GM12878 (cell line): ENCODE measurements around the gene SLC4A8. TPM values are rescaled to one million over a fixed set of nuclear protein-coding genes. Genes with fewer than 3 reads are reported as not detected.

Source experiments
- ATAC-seq: fragments of 200-7000 bp; cut with Tn5 transposase; 3 replicates; pipeline ENCODE4 v1.9.1; 2020; ENCODE audit warnings: mild to moderate bottlenecking, moderate library complexity
- Bru-seq: library from RNA; stranded (reverse); fragments of 400-500 nt; gene quantifications from one replicate; lab custom pipeline; 2021; lab: Mats Ljungman, UMichigan
- BruChase-seq, 2 experiments: library from RNA; stranded (reverse); fragments of 400-500 nt; gene quantifications; one replicate each; lab custom pipeline; 2021; lab: Mats Ljungman, UMichigan
- BruUV-seq: library from RNA; stranded (reverse); fragments of 400-500 nt; replicated peaks from 2 replicates; lab custom pipeline; 2021; lab: Mats Ljungman, UMichigan
- CTCF ChIA-PET: fragments of 300-600 bp; sonication (Branson Sonifier 250); formaldehyde crosslinking; extraction: SDS; loops from one replicate; lab custom pipeline; 2021; ENCODE audit warnings: inconsistent platforms; lab: Yijun Ruan, JAX
- POLR2A ChIA-PET: fragments of 350-600 bp; formaldehyde crosslinking; extraction: SDS; loops from one replicate; lab custom pipeline; 2021; ENCODE audit warnings: inconsistent platforms; lab: Charles Lee
- RAD21 ChIA-PET: fragments of 300-600 bp; sonication (Branson Sonifier 250); formaldehyde crosslinking; loops from one replicate; lab custom pipeline; 2023; ENCODE audit warnings: antibody characterized with exemption; ENCODE audit not compliant: unreplicated experiment; lab: Charles Lee
- SMC1A ChIA-PET: fragments of 300-600 bp; sonication (Branson Sonifier 250); formaldehyde crosslinking; loops from one replicate; lab custom pipeline; 2023; ENCODE audit not compliant: unreplicated experiment, uncharacterized antibody; lab: Charles Lee
- DNase-seq: peaks from one replicate; pipeline ENCODE4 v3.0.0-alpha.2; 2011; ENCODE audit warnings: low read depth, low spot score
- FAIRE-seq: peaks from 3 replicates; lab custom pipeline; 2011; peaks lifted over from hg19 to GRCh38; lab: Jason Lieb, UNC
- H2AFZ ChIP-seq: 2 replicates; pipeline ENCODE4 v1.6.0; 2011; ENCODE audit warnings: low read depth, low read length, control low read depth; ENCODE audit not compliant: control insufficient read depth
- H3K27ac ChIP-seq: 2 replicates; pipeline ENCODE4 v1.5.1; 2011; ENCODE audit warnings: control low read depth; ENCODE audit not compliant: control insufficient read depth, insufficient read depth
- H3K27me3 ChIP-seq, 2 experiments: replicated peaks in 1 of 2; 2 replicates each; pipeline versions ENCODE4 v1.6.0 to v1.6.1; 2011; ENCODE audit warnings: low read length in 1 of 2; ENCODE audit not compliant: control insufficient read depth in 2 of 2, insufficient read depth in 2 of 2
- H3K36me3 ChIP-seq, 2 experiments: 2 replicates each; pipeline ENCODE4 v1.5.1; 2011; ENCODE audit warnings: low read length in 1 of 2; ENCODE audit not compliant: control insufficient read depth in 2 of 2, insufficient read depth in 2 of 2
- H3K4me1 ChIP-seq: 2 replicates; pipeline ENCODE4 v1.6.1; 2011; ENCODE audit warnings: mild to moderate bottlenecking, low read length, moderate library complexity, mixed read lengths; ENCODE audit not compliant: control insufficient read depth, insufficient read depth
- H3K4me2 ChIP-seq: 2 replicates; pipeline ENCODE4 v1.6.0; 2011; ENCODE audit warnings: control low read depth; ENCODE audit not compliant: control insufficient read depth, insufficient read depth
- H3K4me3 ChIP-seq: fragments of 200-600 bp; sonication (generic); 2 replicates; pipeline ENCODE4 v1.5.1; 2016
- H3K79me2 ChIP-seq: 2 replicates; pipeline ENCODE4 v1.6.0; 2011; ENCODE audit warnings: low read length; ENCODE audit not compliant: control insufficient read depth, insufficient read depth
- H3K9ac ChIP-seq: 2 replicates; pipeline ENCODE4 v1.8.0; 2011; ENCODE audit warnings: low read length, control low read depth, mixed read lengths; ENCODE audit not compliant: control insufficient read depth, insufficient read depth
- H3K9me3 ChIP-seq: replicated peaks from 3 replicates; pipeline ENCODE4 v1.5.1; 2011; ENCODE audit warnings: mild to moderate bottlenecking, low read length; ENCODE audit not compliant: control insufficient read depth, insufficient read depth
- H4K20me1 ChIP-seq: 2 replicates; pipeline ENCODE4 v1.6.0; 2011; ENCODE audit not compliant: control insufficient read depth, insufficient read depth
- EP300 ChIP-seq, 2 experiments: fragments of 150-350 bp in 1 of 2; IDR thresholded peaks; 2 replicates each; pipeline ENCODE4 v1.6.1; 2011 to 2012; ENCODE audit warnings: low read depth in 2 of 2, low read length in 2 of 2, borderline replicate concordance in 1 of 2, improper control_type of control experiment in 1 of 2, inconsistent platforms in 1 of 2; ENCODE audit not compliant: control insufficient read depth in 1 of 2
- GATAD2B ChIP-seq: fragments of 450-650 bp; conservative IDR thresholded peaks from 2 replicates; pipeline ENCODE4 v1.6.1; 2017; ENCODE audit warnings: low read depth, mild to moderate bottlenecking, moderate library complexity
- HCFC1 ChIP-seq: fragments of 150-350 bp; IDR thresholded peaks from 2 replicates; pipeline ENCODE4 v1.6.1; 2014; ENCODE audit warnings: low read length
- JUNB ChIP-seq: IDR thresholded peaks from 2 replicates; pipeline ENCODE4 v1.6.1; 2016; ENCODE audit warnings: antibody characterized with exemption, mild to moderate bottlenecking
- NFXL1 ChIP-seq: fragments of 450-650 bp; IDR thresholded peaks from 2 replicates; pipeline ENCODE4 v1.6.1; 2017; ENCODE audit warnings: antibody characterized with exemption, mild to moderate bottlenecking, borderline replicate concordance
- NFYB ChIP-seq: IDR thresholded peaks from 2 replicates; pipeline ENCODE4 v1.6.1; 2011; ENCODE audit warnings: low read depth, mild to moderate bottlenecking, low read length, improper control_type of control experiment, moderate library complexity; ENCODE audit not compliant: insufficient read depth
- RAD51 ChIP-seq: fragments of 450-650 bp; IDR thresholded peaks from 2 replicates; pipeline ENCODE4 v1.6.1; 2016; ENCODE audit warnings: moderate library complexity, mild to moderate bottlenecking, inconsistent platforms
- SMAD5 ChIP-seq: IDR thresholded peaks from 2 replicates; pipeline ENCODE4 v1.6.1; 2016; ENCODE audit warnings: antibody characterized with exemption, low read depth
- SREBF2 ChIP-seq: IDR thresholded peaks from 2 replicates; pipeline ENCODE4 v1.6.1; 2012; ENCODE audit warnings: mild to moderate bottlenecking, low read length
- TAF1 ChIP-seq: IDR thresholded peaks from 2 replicates; pipeline ENCODE4 v1.6.1; 2011; ENCODE audit warnings: mild to moderate bottlenecking, low read depth, low read length, borderline replicate concordance
- TCF3 ChIP-seq: IDR thresholded peaks from 2 replicates; pipeline ENCODE4 v1.6.1; 2012; ENCODE audit warnings: low read depth, mild to moderate bottlenecking, low read length, borderline replicate concordance; ENCODE audit not compliant: insufficient read depth
- ZNF274 ChIP-seq: IDR thresholded peaks from one replicate; pipeline ENCODE4 v1.8.0; 2011; ENCODE audit not compliant: insufficient read length, insufficient read depth
- WGBS: methylation state at CpG from one replicate; pipeline ENCODE4 v1.1.6; 2016; ENCODE audit warnings: low lambda C conversion rate; ENCODE audit not compliant: insufficient replicate concordance, insufficient coverage; ENCODE audit errors: missing lambda C conversion rate; 5-methylcytosine and 5-hydroxymethylcytosine counted together
- in situ Hi-C: fragments of 300-500 bp; cut with MboI; formaldehyde crosslinking; loops from 9 replicates; pipeline ENCODE4 v1.14.3; 2018; ENCODE audit warnings: mixed read lengths
- intact Hi-C: fragments of 100-400 bp; cut with micrococcal nuclease; formaldehyde crosslinking; loops from one replicate; pipeline ENCODE4 v1.14.2; 2022; ENCODE audit not compliant: unreplicated experiment
- long read RNA-seq, 2 experiments: library from polyadenylated mRNA; unstranded; transcript quantifications; one replicate each; pipeline ENCODE4 v2.0.0, GENCODE V29; 2019 to 2020
- polyA minus RNA-seq, 3 experiments: library from RNA; depleted of rRNA, polyadenylated mRNA; stranded (reverse); fragments of >200 nt; gene quantifications; 2 replicates each; pipeline ENCODE4 v1.2.3, GENCODE V29; 2011
- polyA plus RNA-seq, 11 experiments: library from polyadenylated mRNA; depleted of rRNA in 4 of 11; unstranded in 6 of 11; stranded (reverse) in 5 of 11; fragments of >200 nt; fragmentation: Nextera tagmentation in 4 of 11; fragmentation: Illumina TruSeq in 1 of 11; extraction: Ambion mirVana in 4 of 11; extraction: Trizol in 1 of 11; gene quantifications; 1 replicate in 1 of 11; 2 replicates in 10 of 11; pipeline versions ENCODE4 v1.2.1 to v1.2.3, GENCODE V29; 2011 to 2016; ENCODE audit warnings: inconsistent platforms in 2 of 11, missing spikeins in 2 of 11, low read depth in 1 of 11
- total RNA-seq, 4 experiments: library from RNA; depleted of rRNA in 3 of 4; stranded (reverse); fragments of >200 nt in 3 of 4; fragmentation: Illumina TruSeq in 1 of 4; extraction: Trizol in 1 of 4; gene quantifications; 2 replicates each; pipeline versions ENCODE4 v1.2.1 to v1.2.3, GENCODE V29; 2013 to 2021
- TF ChIP-seq, protein P1 (sequence below): fragments of 450-650 bp; IDR thresholded peaks from 2 replicates; pipeline ENCODE4 v1.6.1; 2017; ENCODE audit warnings: antibody characterized with exemption, mild to moderate bottlenecking, moderate library complexity
- TF ChIP-seq, protein P2 (sequence below): IDR thresholded peaks from 2 replicates; pipeline ENCODE4 v1.6.1; 2011; ENCODE audit warnings: mild to moderate bottlenecking, low read depth, low read length, moderate library complexity; ENCODE audit not compliant: insufficient replicate concordance

The SLC4A8 gene
- 17.9 and 20.2 TPM in 2 replicates for total RNA-seq (2013; cell fraction: nucleolus; rRNA removed)
- total RNA-seq (2014; rRNA removed) (4.4 and 5.3 TPM in 2 replicates), total RNA-seq (2014; rRNA removed; fragmentation: Illumina TruSeq; extraction: Trizol) (3.8 and 4.5 TPM in 2 replicates), total RNA-seq (2021) (7.7 and 10.7 TPM in 2 replicates), polyA plus RNA-seq (2011; rRNA removed) (2.7 and 2.9 TPM in 2 replicates), polyA plus RNA-seq (2014; fragmentation: Illumina TruSeq; extraction: Trizol) (4.1 and 6.3 TPM in 2 replicates), polyA plus RNA-seq (2014; fragmentation: Nextera tagmentation; extraction: Ambion mirVana) (1 to 10 TPM; 1.4 to 2.0 TPM), polyA plus RNA-seq (2014; rRNA removed) (5.6 and 6.3 TPM in 2 replicates), polyA plus RNA-seq (2016; fragmentation: Nextera tagmentation; extraction: Ambion mirVana) (1 to 10 TPM; 2.7 to 3.4 TPM), polyA minus RNA-seq (2011; rRNA and poly(A)+ RNA removed) (2.9 and 4.4 TPM in 2 replicates), Bru-seq, nascent RNA (percentile 49 among the genes with signal in this experiment), BruChase-seq, experiment 1, labeled RNA remaining after a 6-hour chase (percentile 54 among the genes with signal in this experiment), BruChase-seq, experiment 2, labeled RNA remaining after a 2-hour chase (percentile 54 among the genes with signal in this experiment)
- 1.5 TPM for polyA plus RNA-seq (2011; ENCODE audit: low read depth)
- polyA plus RNA-seq (2011; cell fraction: cytosol; rRNA removed), result 2.2 and 2.9 TPM in 2 replicates
- 2.2 and 4.6 TPM in 2 replicates for polyA plus RNA-seq (2011; cell fraction: nucleus; rRNA removed)
- 1.8 and 3.2 TPM in 2 replicates for polyA plus RNA-seq (2012)
- 0.52 and 0.94 TPM in 2 replicates for polyA minus RNA-seq (2011; cell fraction: cytosol; rRNA and poly(A)+ RNA removed)
- polyA minus RNA-seq (2011; cell fraction: nucleus; rRNA and poly(A)+ RNA removed), result 1.8 and 3.6 TPM in 2 replicates
- long read RNA-seq, experiment 1, partial matches to known transcripts, result 1 of 2 reads
- long read RNA-seq, experiment 1, other reads (novel, unspliced or antisense), result 1 of 2 reads
- long read RNA-seq, experiment 2, partial matches to known transcripts, result 2 of 4 reads
- long read RNA-seq, experiment 2, other reads (novel, unspliced or antisense), result 2 of 4 reads

DNA sequence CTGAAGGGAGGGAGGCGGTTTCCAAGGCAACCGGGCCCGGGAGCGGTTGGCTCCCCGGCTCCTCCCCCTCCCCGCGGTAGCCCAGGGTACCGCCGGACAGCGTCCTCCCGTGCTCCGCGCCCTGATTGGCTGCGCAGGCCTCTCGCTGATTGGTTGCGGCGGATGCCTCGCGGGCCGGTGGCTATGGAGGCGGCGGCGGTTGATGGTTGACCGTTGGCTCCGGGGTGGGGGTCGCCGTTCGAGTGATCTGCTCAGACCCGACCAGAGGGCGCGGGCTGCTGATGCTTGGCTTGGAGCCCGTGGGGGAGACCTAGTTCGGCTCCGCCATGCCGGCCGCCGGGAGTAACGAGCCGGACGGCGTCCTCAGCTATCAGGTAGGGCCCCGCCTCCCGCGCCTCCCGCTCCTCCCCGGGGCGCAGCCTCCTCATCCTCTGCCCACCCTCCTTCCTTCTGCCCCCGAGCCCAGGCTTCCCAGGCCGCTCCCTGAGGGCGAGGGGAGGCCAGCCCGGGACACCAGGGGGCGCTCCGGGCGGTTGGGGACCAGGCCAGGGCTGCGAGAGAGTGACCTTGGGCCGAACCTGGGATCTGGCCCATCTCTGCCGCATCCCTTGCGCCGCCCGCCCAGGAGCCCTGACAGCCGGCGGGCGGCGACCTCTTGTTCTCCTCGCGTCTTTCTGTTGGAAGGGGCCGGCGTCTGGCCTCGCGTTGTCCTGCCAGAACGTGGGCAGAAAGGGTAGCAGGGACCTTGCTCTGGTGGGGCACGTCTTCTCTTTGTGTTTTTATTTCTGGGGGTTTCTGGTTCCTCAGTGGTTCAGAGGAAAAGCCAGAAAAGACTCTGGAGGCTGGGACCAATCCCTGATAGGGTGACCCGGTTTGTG, at the start of gene SLC4A8:
SLC4A8 (plus strand) TSS at position 170 of the 878 bp plus-strand sequence; CDS start at position 327, 157 bp downstream.
- DNase-seq, result no peak
- TF ChIP-seq GATAD2B, result no peak; the same call in 1 of the 2 replicates
- TF ChIP-seq RAD51, result no peak
- no peak for TF ChIP-seq SREBF2
- TF ChIP-seq HCFC1, result no peak
- no peak for TF ChIP-seq EP300 (IDR thresholded peaks at IDR 0.05; ENCODE audit: borderline replicate concordance in 1 of 2, control insufficient read depth in 1 of 2, low read depth in 2 of 2, low read length in 2 of 2)
- no peak for TF ChIP-seq SMAD5
- TF ChIP-seq JUNB, result no peak
- TF ChIP-seq, protein P1, sequence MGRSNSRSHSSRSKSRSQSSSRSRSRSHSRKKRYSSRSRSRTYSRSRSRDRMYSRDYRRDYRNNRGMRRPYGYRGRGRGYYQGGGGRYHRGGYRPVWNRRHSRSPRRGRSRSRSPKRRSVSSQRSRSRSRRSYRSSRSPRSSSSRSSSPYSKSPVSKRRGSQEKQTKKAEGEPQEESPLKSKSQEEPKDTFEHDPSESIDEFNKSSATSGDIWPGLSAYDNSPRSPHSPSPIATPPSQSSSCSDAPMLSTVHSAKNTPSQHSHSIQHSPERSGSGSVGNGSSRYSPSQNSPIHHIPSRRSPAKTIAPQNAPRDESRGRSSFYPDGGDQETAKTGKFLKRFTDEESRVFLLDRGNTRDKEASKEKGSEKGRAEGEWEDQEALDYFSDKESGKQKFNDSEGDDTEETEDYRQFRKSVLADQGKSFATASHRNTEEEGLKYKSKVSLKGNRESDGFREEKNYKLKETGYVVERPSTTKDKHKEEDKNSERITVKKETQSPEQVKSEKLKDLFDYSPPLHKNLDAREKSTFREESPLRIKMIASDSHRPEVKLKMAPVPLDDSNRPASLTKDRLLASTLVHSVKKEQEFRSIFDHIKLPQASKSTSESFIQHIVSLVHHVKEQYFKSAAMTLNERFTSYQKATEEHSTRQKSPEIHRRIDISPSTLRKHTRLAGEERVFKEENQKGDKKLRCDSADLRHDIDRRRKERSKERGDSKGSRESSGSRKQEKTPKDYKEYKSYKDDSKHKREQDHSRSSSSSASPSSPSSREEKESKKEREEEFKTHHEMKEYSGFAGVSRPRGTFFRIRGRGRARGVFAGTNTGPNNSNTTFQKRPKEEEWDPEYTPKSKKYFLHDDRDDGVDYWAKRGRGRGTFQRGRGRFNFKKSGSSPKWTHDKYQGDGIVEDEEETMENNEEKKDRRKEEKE, result no peak
- no peak for TF ChIP-seq TCF3
- no peak for TF ChIP-seq NFXL1
- peak; percentile 94 for TF ChIP-seq NFYB
- TF ChIP-seq ZNF274, result no peak
- TF ChIP-seq, protein P2, sequence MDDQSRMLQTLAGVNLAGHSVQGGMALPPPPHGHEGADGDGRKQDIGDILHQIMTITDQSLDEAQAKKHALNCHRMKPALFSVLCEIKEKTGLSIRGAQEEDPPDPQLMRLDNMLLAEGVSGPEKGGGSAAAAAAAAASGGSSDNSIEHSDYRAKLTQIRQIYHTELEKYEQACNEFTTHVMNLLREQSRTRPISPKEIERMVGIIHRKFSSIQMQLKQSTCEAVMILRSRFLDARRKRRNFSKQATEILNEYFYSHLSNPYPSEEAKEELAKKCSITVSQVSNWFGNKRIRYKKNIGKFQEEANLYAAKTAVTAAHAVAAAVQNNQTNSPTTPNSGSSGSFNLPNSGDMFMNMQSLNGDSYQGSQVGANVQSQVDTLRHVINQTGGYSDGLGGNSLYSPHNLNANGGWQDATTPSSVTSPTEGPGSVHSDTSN, result peak; percentile 46
- no peak for TF ChIP-seq TAF1

More for the DNA sequence above, at the start of gene SLC4A8:
- Histone ChIP-seq H2AFZ (peak within 1 kb of the TSS; percentile 90), H3K9me3 (no peaks in the 10 kb centered on the region), H3K4me2 (peak within 1 kb of the TSS; percentile 68), H3K27ac (no peak within 1 kb of the TSS), H3K36me3 (no peaks in the 10 kb centered on the region), H4K20me1 (no peaks in the 10 kb centered on the region), H3K27me3 (no peaks in the 10 kb centered on the region), H3K4me1 (peaks cover 3% of the 10 kb centered on the region; the same call in 1 of the 2 replicates), H3K9ac (no peak within 1 kb of the TSS), H3K79me2 (no peaks in the 10 kb centered on the region), H3K4me3 (peak within 1 kb of the TSS; percentile 71)
- ChIA-PET CTCF (interaction anchor here (0.9 to 14.2 kb wide), 6 partner anchors 9 to 107 kb away, joined by 3 to 183 read pairs (median 6); no protein-coding TSS in a partner anchor), SMC1A (interaction anchor here (0.7 to 1.6 kb wide), 6 partner anchors 37 to 108 kb away, joined by 3 to 6 read pairs (median 3); no protein-coding TSS in a partner anchor), POLR2A (no interaction called here), RAD21 (interaction anchor here (1.1 to 2.0 kb wide), 2 partner anchors 103 to 107 kb away, joined by 4 to 6 read pairs; no protein-coding TSS in a partner anchor)
- 1% methylated on average over 67 of the region's 73 CpGs for WGBS
- FAIRE-seq, result peak; percentile 18
- no TSS peak for BruUV-seq
- in situ Hi-C loops, result loop anchor here (5.0 to 10.0 kb wide), 2 partner anchors 102 to 450 kb away; no protein-coding TSS in a partner anchor
- intact Hi-C loops, result loop anchor here (5.0 to 10.0 kb wide), 2 partner anchors 167 to 560 kb away; partner anchors contain the start of gene SCN8A
- peak; percentile 98 for ATAC-seq
